Stimulated activated CD4-positive, alpha-beta T cell treated with anti-CD3 and anti-CD28 coated beads, Interleukin-15, amount 100 ng/mL, for 24 hours (primary cell): ENCODE data around the gene SIRPA.

ENCODE experiments used
- DNase-seq: peaks from one replicate; pipeline ENCODE4 v3.0.0-alpha.2; 2020

Gene SIRPA

GRCh38 chr20:1894951-1895673 is at the start of gene SIRPA:
SIRPA (plus strand) TSS chr20:1895407; CDS start chr20:1895448, 41 bp downstream.
- peak; percentile 27 for DNase-seq

- DNase-seq, result no peak
Observed at GRCh38 chr20:1845701-1846100, 49.5 kb upstream of the SIRPA start.

- no peak for DNase-seq
Observed at GRCh38 chr20:1846341-1846740, 48.9 kb upstream of the SIRPA start.

GRCh38 chr20:1846876-1847275 is 48.3 kb upstream of the SIRPA start:
- no peak for DNase-seq

- DNase-seq, result no peak
Observed at GRCh38 chr20:1847780-1848179, 47.4 kb upstream of the SIRPA start.

GRCh38 chr20:1848373-1848772 is 46.8 kb upstream of the SIRPA start:
- DNase-seq, result no peak

- no peak for DNase-seq
Observed at GRCh38 chr20:1851396-1851795, 43.8 kb upstream of the SIRPA start.

GRCh38 chr20:1853473-1853872 is 41.7 kb upstream of the SIRPA start:
- DNase-seq, result no peak

GRCh38 chr20:1854246-1854645 is 41.0 kb upstream of the SIRPA start:
- no peak for DNase-seq

- no peak for DNase-seq
Observed at GRCh38 chr20:1855109-1855508, 40.1 kb upstream of the SIRPA start.

GRCh38 chr20:1855690-1856089 is 39.5 kb upstream of the SIRPA start:
- DNase-seq, result no peak

GRCh38 chr20:1856424-1856823 is 38.8 kb upstream of the SIRPA start:
- DNase-seq, result no peak

GRCh38 chr20:1857466-1857865 is 37.7 kb upstream of the SIRPA start:
- DNase-seq, result no peak

GRCh38 chr20:1858871-1859270 is 36.3 kb upstream of the SIRPA start:
- DNase-seq, result no peak

- no peak for DNase-seq
Observed at GRCh38 chr20:1860446-1860845, 34.8 kb upstream of the SIRPA start.

- DNase-seq, result no peak
Observed at GRCh38 chr20:1861347-1861976, 33.7 kb upstream of the SIRPA start.

- DNase-seq, result no peak
Observed at GRCh38 chr20:1861996-1862662, 33.1 kb upstream of the SIRPA start.

- no peak for DNase-seq
Observed at GRCh38 chr20:1862663-1863053, 32.5 kb upstream of the SIRPA start.

GRCh38 chr20:1863296-1863695 is 31.9 kb upstream of the SIRPA start:
- DNase-seq, result no peak

GRCh38 chr20:1866834-1867233 is 28.4 kb upstream of the SIRPA start:
- DNase-seq, result no peak

- DNase-seq, result no peak
Observed at GRCh38 chr20:1867495-1868260, 27.5 kb upstream of the SIRPA start.

GRCh38 chr20:1868856-1869255 is 26.4 kb upstream of the SIRPA start:
- DNase-seq, result no peak

- no peak for DNase-seq
Observed at GRCh38 chr20:1870323-1870722, 24.9 kb upstream of the SIRPA start.
